EL (cell line): Measurements from ENCODE around the gene BTBD7.
A peak's percentile ranks its signal among the peaks of the same experiment; 100 is the strongest.
"Not testable (repeated sequence)": the region's sequence is repeated elsewhere in the genome, so short reads cannot be mapped to it uniquely, and the experiment has no call there.

Source experiments
- DNase-seq: peaks from one replicate; pipeline ENCODE4 v3.0.0-alpha.2; 2016

Gene BTBD7

GRCh38 chr14:93332853-93333630, at the start of gene BTBD7:
Gene BTBD7, minus strand, starts transcription at chr14:93333036. Its CDS starts 36,985 bp downstream, at chr14:93296051.
- DNase-seq, result peak; percentile 95

- DNase-seq, result no peak
Observed at GRCh38 chr14:93381644-93382043, 48.8 kb upstream of the BTBD7 start.

GRCh38 chr14:93379831-93380230, 47.0 kb upstream of the BTBD7 start:
- no peak for DNase-seq

- no peak for DNase-seq
Observed at GRCh38 chr14:93375673-93376156, 42.9 kb upstream of the BTBD7 start.

- DNase-seq, result no peak
Observed at GRCh38 chr14:93369713-93370266, 37.0 kb upstream of the BTBD7 start.

GRCh38 chr14:93368996-93369712, 36.3 kb upstream of the BTBD7 start:
- no peak for DNase-seq

- DNase-seq, result not testable (repeated sequence)
Observed at GRCh38 chr14:93354873-93355272, 22.0 kb upstream of the BTBD7 start.

- DNase-seq, result no peak
Observed at GRCh38 chr14:93348292-93348691, 15.5 kb upstream of the BTBD7 start.

GRCh38 chr14:93347850-93348249, 15.0 kb upstream of the BTBD7 start:
- no peak for DNase-seq

- DNase-seq, result no peak
Observed at GRCh38 chr14:93346926-93347721, 14.3 kb upstream of the BTBD7 start, which contains the start of gene COX8C. Gene COX8C, plus strand, starts transcription at chr14:93347182. Its CDS starts 87 bp downstream, at chr14:93347269.

GRCh38 chr14:93343797-93344196, 11.0 kb upstream of the BTBD7 start:
- no peak for DNase-seq

GRCh38 chr14:93343266-93343665, 10.4 kb upstream of the BTBD7 start:
- DNase-seq, result no peak

- no peak for DNase-seq
Observed at GRCh38 chr14:93337884-93338283, 5.0 kb upstream of the BTBD7 start.

- no peak for DNase-seq
Observed at GRCh38 chr14:93337143-93337753, 4.4 kb upstream of the BTBD7 start.

- DNase-seq, result no peak
Observed at GRCh38 chr14:93333631-93334103, 831 bp upstream of the BTBD7 start.

GRCh38 chr14:93332397-93332852, 411 bp downstream of the BTBD7 start:
- DNase-seq, result peak; percentile 60

- DNase-seq, result no peak
Observed at GRCh38 chr14:93331728-93332396, 974 bp downstream of the BTBD7 start.

- DNase-seq, result no peak
Observed at GRCh38 chr14:93331002-93331727, 1.7 kb downstream of the BTBD7 start.

- DNase-seq, result no peak
Observed at GRCh38 chr14:93330609-93331000, 2.2 kb downstream of the BTBD7 start.

GRCh38 chr14:93329965-93330608, 2.7 kb downstream of the BTBD7 start:
- DNase-seq, result no peak
